Measurements from ENCODE around the gene TBC1D4. TPM values are rescaled to one million over a fixed set of nuclear protein-coding genes. Genes with fewer than 3 reads are reported as not detected.
A peak's percentile ranks its signal among the peaks of the same experiment; 100 is the strongest.

Gene TBC1D4
- total and polyA plus RNA-seq, 9 donors = 26.2 to 91.3 (median 52.6) TPM

DNA sequence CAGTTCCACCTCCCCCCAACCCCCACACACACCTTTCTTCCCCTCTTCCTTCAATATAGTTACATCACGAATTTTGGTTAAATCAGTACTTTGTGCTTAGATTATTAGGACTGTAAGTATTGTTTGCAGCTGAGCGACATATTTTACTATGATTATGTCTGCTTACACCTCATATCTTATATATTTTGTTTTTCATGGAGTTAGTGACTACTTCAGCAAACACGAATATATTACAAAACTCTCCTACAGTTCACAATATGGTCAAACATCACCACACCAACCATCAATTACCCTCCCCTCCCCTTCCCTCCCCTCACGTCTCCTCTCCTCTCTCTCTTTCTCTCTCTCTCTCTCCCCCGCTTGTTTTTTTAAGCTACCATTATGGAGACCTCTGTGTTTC lies 152.9 kb downstream of the TBC1D4 start:
- no peak for DNase-seq
- 58 to 83% (median 74%) methylated on average over 5 of the region's 5 CpGs for WGBS, 3 donors
- Histone ChIP-seq H3K4me3 (no peak overlapping the region), H3K4me1 (ENCODE audit: insufficient read depth) (peaks cover 4% of the 10 kb centered on the region), H3K36me3 (no peaks in the 10 kb centered on the region), H3K9me3 (no peaks in the 10 kb centered on the region), H3K27ac (no peak overlapping the region), H3K27me3 (no peaks in the 10 kb centered on the region)
- TF ChIP-seq, protein P1, sequence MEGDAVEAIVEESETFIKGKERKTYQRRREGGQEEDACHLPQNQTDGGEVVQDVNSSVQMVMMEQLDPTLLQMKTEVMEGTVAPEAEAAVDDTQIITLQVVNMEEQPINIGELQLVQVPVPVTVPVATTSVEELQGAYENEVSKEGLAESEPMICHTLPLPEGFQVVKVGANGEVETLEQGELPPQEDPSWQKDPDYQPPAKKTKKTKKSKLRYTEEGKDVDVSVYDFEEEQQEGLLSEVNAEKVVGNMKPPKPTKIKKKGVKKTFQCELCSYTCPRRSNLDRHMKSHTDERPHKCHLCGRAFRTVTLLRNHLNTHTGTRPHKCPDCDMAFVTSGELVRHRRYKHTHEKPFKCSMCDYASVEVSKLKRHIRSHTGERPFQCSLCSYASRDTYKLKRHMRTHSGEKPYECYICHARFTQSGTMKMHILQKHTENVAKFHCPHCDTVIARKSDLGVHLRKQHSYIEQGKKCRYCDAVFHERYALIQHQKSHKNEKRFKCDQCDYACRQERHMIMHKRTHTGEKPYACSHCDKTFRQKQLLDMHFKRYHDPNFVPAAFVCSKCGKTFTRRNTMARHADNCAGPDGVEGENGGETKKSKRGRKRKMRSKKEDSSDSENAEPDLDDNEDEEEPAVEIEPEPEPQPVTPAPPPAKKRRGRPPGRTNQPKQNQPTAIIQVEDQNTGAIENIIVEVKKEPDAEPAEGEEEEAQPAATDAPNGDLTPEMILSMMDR (IDR thresholded peaks at IDR 0.05) = no peak
- TF ChIP-seq EP300 (IDR thresholded peaks at IDR 0.05) (no peak), POLR2A (IDR thresholded peaks at IDR 0.05) (no peak)
- intact Hi-C loops (cut with DNase I) = no loop called here

DNA sequence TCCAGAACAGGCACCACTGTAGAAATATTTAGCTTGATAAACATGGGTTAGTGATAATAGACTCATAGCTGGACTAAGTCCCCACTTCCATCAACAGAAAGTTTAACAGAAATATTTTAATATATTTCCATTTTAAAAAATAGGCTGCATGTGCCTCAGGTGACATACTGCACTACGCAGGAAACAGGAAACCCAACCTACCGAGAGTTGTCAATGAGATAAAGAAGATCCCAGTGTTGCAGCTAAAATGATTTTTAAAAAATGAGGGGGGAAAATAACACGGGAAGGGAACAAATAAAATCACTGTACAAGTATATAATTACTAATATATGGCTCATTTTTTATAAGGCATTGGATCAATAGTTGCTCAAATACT lies 154.8 kb downstream of the TBC1D4 start:
- no peak for TF ChIP-seq EP300 (IDR thresholded peaks at IDR 0.05)
- H3K27me3 ChIP-seq = no peaks in the 10 kb centered on the region
- peak overlapping the region in 1 of 2 donors; percentile 77 for H3K27ac ChIP-seq
- peaks cover 4% of the 10 kb centered on the region for H3K4me1 ChIP-seq (ENCODE audit: insufficient read depth)
- DNase-seq = no peak
- 67 to 81% (median 75%) methylated on average over 3 of the region's 3 CpGs for whole genome bisulfite sequencing, 3 donors
- H3K9me3 ChIP-seq = no peaks in the 10 kb centered on the region
- no peak overlapping the region for H3K4me3 ChIP-seq
- intact Hi-C loops (cut with DNase I) = no loop called here
- no peaks in the 10 kb centered on the region for H3K36me3 ChIP-seq

DNA sequence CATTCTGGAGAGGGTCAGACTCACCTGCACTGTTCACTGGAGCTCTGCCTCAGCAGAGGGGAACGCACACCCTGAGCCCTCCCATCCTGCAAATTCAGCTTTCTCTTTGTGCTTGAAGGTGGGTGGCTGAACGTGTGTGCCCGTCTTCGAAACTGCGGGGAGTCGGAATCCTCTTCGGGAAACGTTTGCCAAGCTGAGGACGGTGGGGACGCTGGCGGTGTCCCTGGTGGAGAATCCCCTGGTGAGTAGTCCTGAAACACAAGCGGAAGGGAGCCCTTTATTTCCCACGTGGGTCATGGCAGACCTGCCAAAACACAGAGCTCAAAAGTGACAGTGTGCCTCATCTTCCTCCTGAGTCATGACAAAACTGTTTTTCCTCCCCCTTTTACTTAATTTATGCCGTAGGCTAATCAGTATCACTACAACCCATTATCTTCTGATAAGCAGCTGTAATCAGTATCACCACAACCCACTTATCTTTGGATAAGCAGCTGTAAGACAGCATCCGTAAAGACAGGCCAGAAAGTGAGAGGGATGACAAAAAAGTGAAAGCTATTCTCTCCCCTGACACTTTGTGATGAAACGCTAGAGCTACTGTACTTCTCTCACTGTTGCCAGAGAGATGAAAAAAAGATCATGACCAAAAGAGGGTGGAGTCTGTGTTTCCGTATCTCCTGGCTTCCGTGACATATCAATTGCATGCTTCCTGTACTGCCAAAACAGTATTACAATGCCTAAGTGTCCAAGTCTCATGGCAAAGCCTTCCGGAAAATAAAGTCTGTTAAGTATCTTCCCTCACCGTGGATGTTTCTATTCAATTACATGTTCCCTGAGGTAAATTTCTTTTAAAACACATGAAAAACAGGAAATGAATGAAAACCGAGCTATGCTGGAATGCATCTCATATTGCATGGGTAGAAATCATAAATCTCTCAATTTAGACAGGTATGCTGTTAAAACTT lies 155.5 kb downstream of the TBC1D4 start:
- Histone ChIP-seq H3K36me3 (no peaks in the 10 kb centered on the region), H3K4me3 (no peak overlapping the region), H3K9me3 (no peaks in the 10 kb centered on the region), H3K27me3 (no peaks in the 10 kb centered on the region), H3K27ac (peak overlapping the region in 1 of 2 donors; percentile 77), H3K4me1 (ENCODE audit: insufficient read depth) (peaks cover 3% of the 10 kb centered on the region)
- TF ChIP-seq POLR2A (IDR thresholded peaks at IDR 0.05) = no peak
- TF ChIP-seq, protein P1 (IDR thresholded peaks at IDR 0.05) = no peak
- TF ChIP-seq EP300 (IDR thresholded peaks at IDR 0.05) = no peak
- intact Hi-C loops (cut with DNase I) = no loop called here
- DNase-seq = peak in 4 of 5 donors; percentile 27 to 52 (median 40)
- 6 to 21% (median 8%) methylated on average over 21 of the region's 21 CpGs for WGBS, 3 donors

DNA sequence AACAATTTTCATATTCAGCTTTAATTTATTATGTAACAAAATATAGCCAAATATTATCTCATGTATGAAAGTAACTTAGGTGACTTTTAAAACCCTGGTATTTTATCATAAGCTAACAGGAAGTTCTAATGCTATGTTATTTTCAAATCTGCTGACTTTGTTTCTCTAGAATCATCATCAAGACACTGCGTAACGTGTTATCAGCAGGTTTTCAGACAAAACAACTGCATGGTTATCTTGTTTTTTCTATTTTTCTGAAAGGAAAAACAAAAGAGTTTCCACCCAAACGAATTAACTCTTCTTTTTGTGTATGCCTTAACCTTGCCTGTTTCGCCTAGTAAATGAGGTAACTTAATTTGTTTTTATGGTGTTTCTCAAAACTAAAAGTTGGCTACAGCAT lies 156.3 kb downstream of the TBC1D4 start:
- TF ChIP-seq, protein P1 (IDR thresholded peaks at IDR 0.05) = no peak
- no peak for TF ChIP-seq EP300 (IDR thresholded peaks at IDR 0.05)
- no peak for TF ChIP-seq POLR2A (IDR thresholded peaks at IDR 0.05)
- Histone ChIP-seq H3K9me3 (no peaks in the 10 kb centered on the region), H3K27ac (peak overlapping the region in 1 of 2 donors; percentile 77), H3K4me3 (no peak overlapping the region), H3K27me3 (no peaks in the 10 kb centered on the region), H3K36me3 (no peaks in the 10 kb centered on the region), H3K4me1 (ENCODE audit: insufficient read depth) (peaks cover 3% of the 10 kb centered on the region)
- intact Hi-C loops (cut with DNase I) = no loop called here
- DNase-seq = no peak
- WGBS, 3 donors = 4 to 31% (median 12%) methylated on average over 4 of the region's 4 CpGs

DNA sequence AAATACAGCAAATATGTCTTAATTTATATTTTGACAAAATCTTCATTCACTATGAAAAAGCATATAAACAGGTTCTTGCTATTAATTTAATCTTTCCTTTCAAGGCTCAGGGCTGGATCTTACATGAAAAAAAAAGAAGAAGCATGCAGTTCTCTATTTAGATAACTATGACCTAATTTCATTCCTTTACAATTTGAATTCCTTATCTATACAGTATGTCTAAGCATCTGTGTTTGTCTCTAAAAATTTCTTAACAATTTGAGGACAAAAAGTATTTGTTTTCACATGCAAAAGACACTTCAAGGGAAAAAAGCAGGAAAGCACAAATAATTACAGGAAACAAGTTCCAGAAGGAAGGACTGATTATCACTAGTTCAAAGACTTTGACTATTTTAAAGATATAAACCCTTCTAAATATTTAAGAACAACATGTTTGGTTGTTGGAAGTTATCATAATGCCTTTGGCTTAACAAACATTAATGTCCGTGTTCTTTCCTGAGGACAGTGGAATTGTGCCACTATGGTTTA lies 157.5 kb downstream of the TBC1D4 start:
- Histone ChIP-seq H3K4me1 (ENCODE audit: insufficient read depth) (peaks cover 3% of the 10 kb centered on the region), H3K9me3 (no peaks in the 10 kb centered on the region), H3K36me3 (no peaks in the 10 kb centered on the region), H3K27ac (peak overlapping the region in 1 of 2 donors; percentile 77), H3K4me3 (no peak overlapping the region), H3K27me3 (no peaks in the 10 kb centered on the region)
- no peak for DNase-seq
- WGBS, 3 donors = 7 to 26% (median 16%) methylated on average over 1 of the region's 1 CpG
- TF ChIP-seq, protein P1 (IDR thresholded peaks at IDR 0.05) = no peak
- TF ChIP-seq EP300 (IDR thresholded peaks at IDR 0.05) = no peak
- no peak for TF ChIP-seq POLR2A (IDR thresholded peaks at IDR 0.05)
- intact Hi-C loops (cut with DNase I) = no loop called here
